GM18868 (cell line): ENCODE measurements around the gene TESMIN.

ENCODE experiments used
- ATAC-seq: cut with Tn5 transposase; IDR thresholded peaks from one replicate; pipeline ENCODE4 v1.9.1; 2021; ENCODE audit warnings: mild to moderate bottlenecking, moderate library complexity; ENCODE audit not compliant: unreplicated experiment

Gene TESMIN

GRCh38 chr11:68663482-68664010 is 87.8 kb downstream of the TESMIN start:
- no peak for ATAC-seq

GRCh38 chr11:68661697-68662603 is 89.4 kb downstream of the TESMIN start:
- ATAC-seq, result no peak

GRCh38 chr11:68661014-68661413 is 90.3 kb downstream of the TESMIN start:
- no peak for ATAC-seq

GRCh38 chr11:68660066-68660810 is 91.1 kb downstream of the TESMIN start:
- ATAC-seq, result no peak

GRCh38 chr11:68659158-68659921 is 92.0 kb downstream of the TESMIN start:
- ATAC-seq, result no peak

GRCh38 chr11:68658661-68659060 is 92.7 kb downstream of the TESMIN start:
- no peak for ATAC-seq

- ATAC-seq, result no peak
These were observed 93.2 kb downstream of the TESMIN start for GRCh38 chr11:68658097-68658496.
